Measurements from ENCODE around the gene MTUS2. TPM values are rescaled to one million over a fixed set of nuclear protein-coding genes. Genes with fewer than 3 reads are reported as not detected.

The MTUS2 gene
- total RNA-seq, 6 experiments from 2014 or later, result 0.07 to 0.15 (median 0.14) TPM; not detected in 1

GRCh38 chr13:29137016-29137415 is 316.9 kb downstream of the MTUS2 start:
- H3K27me3 Mint-ChIP-seq (ENCODE audit: insufficient read depth), result peaks cover 2% of the 10 kb centered on the region
- no peaks in the 10 kb centered on the region for H3K36me3 Mint-ChIP-seq (ENCODE audit: low read depth)
- H3K27ac Mint-ChIP-seq, result no peak overlapping the region
- H3K4me1 Mint-ChIP-seq (ENCODE audit: low read depth), result no peaks in the 10 kb centered on the region; the same call in 1 of the 2 replicates
- TF ChIP-seq CTCF (IDR thresholded peaks at IDR 0.05), result no peak
- no peak for DNase-seq
- no peak overlapping the region for H3K4me3 Mint-ChIP-seq
- peaks cover 11% of the 10 kb centered on the region for H3K9me3 Mint-ChIP-seq

- Mint-ChIP-seq H3K27ac (no peak overlapping the region), H3K27me3 (ENCODE audit: insufficient read depth) (peaks cover 2% of the 10 kb centered on the region), H3K4me3 (no peak overlapping the region), H3K9me3 (peaks cover 11% of the 10 kb centered on the region), H3K36me3 (ENCODE audit: low read depth) (no peaks in the 10 kb centered on the region), H3K4me1 (ENCODE audit: low read depth) (no peaks in the 10 kb centered on the region; the same call in 1 of the 2 replicates)
- no peak for TF ChIP-seq CTCF (IDR thresholded peaks at IDR 0.05)
- no peak for DNase-seq
These were observed 317.9 kb downstream of the MTUS2 start for GRCh38 chr13:29137995-29138394.

GRCh38 chr13:29140277-29140676 is 320.1 kb downstream of the MTUS2 start:
- TF ChIP-seq CTCF (IDR thresholded peaks at IDR 0.05), result no peak
- peaks cover 11% of the 10 kb centered on the region for H3K9me3 Mint-ChIP-seq
- no peaks in the 10 kb centered on the region for H3K36me3 Mint-ChIP-seq (ENCODE audit: low read depth)
- peaks cover 2% of the 10 kb centered on the region for H3K27me3 Mint-ChIP-seq (ENCODE audit: insufficient read depth)
- no peaks in the 10 kb centered on the region; the same call in 1 of the 2 replicates for H3K4me1 Mint-ChIP-seq (ENCODE audit: low read depth)
- peak; percentile 4 for DNase-seq
- no peak overlapping the region for H3K4me3 Mint-ChIP-seq
- H3K27ac Mint-ChIP-seq, result no peak overlapping the region

GRCh38 chr13:29143847-29144246 is 323.7 kb downstream of the MTUS2 start:
- Mint-ChIP-seq H3K27ac (no peak overlapping the region), H3K9me3 (no peaks in the 10 kb centered on the region), H3K4me1 (ENCODE audit: low read depth) (no peaks in the 10 kb centered on the region; the same call in 1 of the 2 replicates), H3K4me3 (no peak overlapping the region), H3K27me3 (ENCODE audit: insufficient read depth) (no peaks in the 10 kb centered on the region; the same call in 1 of the 2 replicates), H3K36me3 (ENCODE audit: low read depth) (no peaks in the 10 kb centered on the region)
- no peak for DNase-seq
- no peak for TF ChIP-seq CTCF (IDR thresholded peaks at IDR 0.05)

GRCh38 chr13:29154390-29154789 is 334.3 kb downstream of the MTUS2 start:
- no peaks in the 10 kb centered on the region for H3K4me1 Mint-ChIP-seq (ENCODE audit: low read depth)

More at GRCh38 chr13:29154390-29154789, 334.3 kb downstream of the MTUS2 start:
- Mint-ChIP-seq H3K27me3 (ENCODE audit: insufficient read depth) (peaks cover 21% of the 10 kb centered on the region), H3K27ac (no peak overlapping the region), H3K9me3 (no peaks in the 10 kb centered on the region), H3K36me3 (ENCODE audit: low read depth) (no peaks in the 10 kb centered on the region), H3K4me3 (no peak overlapping the region)
- no peak for DNase-seq
- TF ChIP-seq CTCF (IDR thresholded peaks at IDR 0.05), result no peak

Data from HFFc6 (cell line).